HG02938 (cell line): Measurements from ENCODE around the gene FASN.

Experiments used
- ATAC-seq: cut with Tn5 transposase; IDR thresholded peaks from one replicate; pipeline ENCODE4 v1.9.1; 2021; ENCODE audit warnings: mild to moderate bottlenecking, moderate library complexity; ENCODE audit not compliant: unreplicated experiment

FASN gene

DNA sequence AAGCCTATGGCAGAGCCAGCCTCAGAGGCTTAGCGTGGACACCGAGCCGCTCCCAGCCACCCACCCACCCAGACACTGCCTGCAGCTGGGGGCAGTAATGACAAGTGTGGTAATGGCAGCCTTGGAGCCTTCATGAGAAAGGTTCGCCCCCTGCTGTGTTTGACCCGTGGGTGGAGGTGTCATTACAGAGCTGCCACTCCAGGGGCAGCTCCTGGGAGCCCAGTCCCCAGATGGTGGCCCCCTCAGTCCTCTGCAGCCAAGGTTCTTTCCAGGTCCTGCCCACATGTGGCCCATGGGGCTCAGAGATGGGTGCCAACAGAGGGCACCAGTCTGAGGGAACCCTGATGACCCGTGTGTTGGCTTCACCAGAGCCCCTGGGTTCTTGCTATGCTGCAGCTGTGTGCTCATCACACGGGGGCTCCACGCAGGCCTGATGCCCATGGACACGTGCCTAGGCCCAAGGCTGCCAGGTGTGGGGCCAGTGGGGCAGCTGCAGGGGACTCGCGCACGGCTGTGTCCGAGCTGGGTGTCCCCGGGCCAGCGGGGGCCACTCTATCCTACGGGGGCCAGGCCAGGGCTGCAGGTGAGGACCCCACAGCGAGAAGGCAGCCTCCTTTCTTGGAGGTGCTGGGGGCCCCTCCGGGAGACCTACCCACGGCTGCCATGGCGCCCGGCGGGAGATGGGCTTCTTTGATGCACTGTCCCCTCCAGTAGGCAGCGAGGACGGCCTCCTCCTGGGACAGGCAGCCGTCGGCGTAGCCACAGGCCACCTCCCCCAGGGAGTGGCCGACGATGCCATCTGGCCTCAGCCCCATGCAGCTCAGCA lies 8.1 kb downstream of the FASN start:
- no peak for ATAC-seq

- no peak for ATAC-seq
These were observed 9.0 kb downstream of the FASN start for GRCh38 chr17:82088838-82089722.

DNA sequence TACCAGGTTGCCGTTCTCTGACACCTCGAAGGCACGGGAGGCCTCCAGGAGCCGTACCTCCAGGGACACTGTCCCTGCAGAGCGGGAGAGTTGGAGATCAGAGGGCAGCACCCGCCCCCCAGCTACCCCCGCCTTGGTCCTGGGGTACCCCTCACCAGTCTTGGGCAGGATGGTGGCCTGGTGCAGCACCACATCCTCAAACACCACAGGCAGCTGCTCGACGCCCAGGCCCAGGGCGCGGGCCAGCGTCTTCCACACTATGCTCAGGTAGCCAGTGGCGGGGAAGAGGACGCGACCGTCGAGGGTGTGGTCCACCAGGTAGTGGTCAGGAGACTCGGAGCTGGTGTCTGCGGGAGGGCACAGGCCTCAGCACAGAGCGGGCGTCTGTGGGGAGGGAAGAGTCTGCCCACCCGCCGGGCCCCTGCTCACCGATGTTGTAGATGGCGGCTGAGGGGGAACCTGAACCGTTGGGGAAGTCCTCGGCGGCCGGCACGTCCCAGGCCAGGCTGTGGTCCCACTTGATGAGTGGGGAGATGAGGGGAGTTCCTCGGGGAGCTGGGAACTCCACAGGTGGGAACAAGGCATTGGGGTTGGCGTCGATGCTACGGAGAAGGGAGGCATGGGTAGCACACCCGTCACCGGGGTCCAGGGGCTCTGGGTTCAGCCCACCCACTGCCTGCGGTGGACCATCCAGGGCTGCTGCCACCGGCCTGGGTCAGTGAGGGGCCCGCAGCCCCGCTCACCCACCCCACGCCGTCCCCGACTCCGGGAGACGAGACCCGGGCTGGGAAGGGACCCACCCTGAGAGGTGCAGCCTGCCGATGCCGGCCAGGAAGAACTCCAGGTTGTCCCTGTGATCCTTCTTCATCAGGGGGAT lies 9.8 kb downstream of the FASN start:
- ATAC-seq, result no peak

DNA sequence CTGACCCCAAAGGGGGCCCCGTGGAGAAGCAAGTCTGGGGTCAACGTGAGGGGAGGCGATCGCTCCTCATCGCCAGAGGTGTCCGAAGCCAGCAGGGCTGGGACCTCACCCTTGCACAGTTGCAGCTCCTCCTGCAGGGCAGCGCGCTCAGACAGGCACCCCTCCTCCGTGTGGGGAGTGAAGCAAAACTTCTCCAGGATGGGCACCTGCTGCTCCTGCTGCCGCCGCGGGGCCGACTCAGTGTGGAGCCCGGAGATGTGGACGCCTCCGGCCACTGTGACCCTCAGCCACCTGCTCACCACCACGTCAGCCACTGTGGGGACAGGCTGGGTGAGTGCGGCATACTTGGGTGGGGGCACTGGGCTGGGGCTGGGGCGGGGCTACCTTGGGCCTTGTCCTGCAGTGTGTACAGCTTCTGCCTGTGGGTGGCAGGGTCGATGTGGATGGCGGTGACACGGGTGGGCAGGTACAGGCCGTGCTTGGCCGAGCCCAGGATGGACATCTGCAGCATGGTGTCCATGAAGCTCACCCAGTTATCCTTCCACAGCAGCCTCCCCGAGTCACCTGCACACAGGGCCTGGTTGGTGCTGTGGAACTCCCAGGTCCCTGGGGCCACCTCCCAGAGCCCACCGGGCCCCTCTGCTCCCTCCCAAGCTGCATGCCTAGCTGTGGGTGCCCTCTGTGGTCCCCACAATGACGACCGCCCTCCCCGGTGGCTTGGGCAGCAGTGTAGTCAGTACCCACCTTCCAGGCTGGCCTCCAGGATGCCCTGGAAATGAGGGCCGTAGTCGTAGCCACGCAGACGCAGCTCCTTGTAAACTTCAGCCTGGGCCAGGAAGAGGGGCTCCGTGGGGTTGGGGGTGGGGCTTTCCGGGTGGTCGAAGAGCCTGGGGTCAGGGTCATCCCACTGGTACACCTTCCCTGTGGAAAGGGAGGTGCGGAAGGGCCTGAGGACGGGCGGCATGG lies 10.8 kb downstream of the FASN start:
- ATAC-seq, result no peak

DNA sequence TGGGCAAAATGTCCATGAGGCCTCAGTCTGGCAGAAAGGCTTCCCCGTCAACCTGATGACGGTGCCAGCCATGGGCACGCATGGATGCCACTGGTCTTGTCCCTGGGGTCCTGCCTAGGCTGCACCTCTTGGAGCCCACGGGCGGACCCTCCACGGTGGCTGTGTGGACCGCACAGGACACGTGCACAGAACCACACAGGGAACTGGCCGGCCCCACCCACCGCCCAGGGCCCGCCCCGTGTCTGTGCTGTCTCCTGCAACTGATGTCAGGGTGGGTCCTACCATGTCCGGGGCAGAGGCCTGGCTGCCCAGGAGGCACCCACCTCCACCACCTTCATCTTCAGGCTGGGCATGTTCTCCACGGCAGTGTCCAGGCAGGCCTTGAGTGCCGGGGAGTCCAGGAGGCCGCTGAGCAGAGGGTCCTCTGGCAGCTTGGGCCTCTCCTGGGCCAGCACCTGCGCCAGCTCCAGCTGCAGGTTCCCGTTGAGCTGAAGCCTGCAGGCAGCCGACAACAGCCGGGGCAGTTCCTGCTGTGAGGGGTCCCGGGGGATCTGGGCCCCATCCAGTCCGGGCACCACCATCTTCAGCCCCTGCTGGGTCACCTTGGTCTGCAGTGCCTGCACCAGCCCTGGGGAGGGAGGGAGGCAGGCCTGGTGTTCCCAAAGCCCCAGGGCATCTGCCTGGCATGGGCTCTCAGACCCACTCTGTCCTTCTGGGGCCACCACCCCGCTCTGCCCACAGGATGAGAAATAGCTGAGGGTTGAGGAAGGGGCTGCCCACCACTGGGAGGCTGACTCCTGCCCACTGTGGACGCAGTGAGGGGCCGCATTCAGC lies 11.9 kb downstream of the FASN start:
- ATAC-seq, result no peak

GRCh38 chr17:82085031-82085861 lies 12.8 kb downstream of the FASN start:
- no peak for ATAC-seq

- no peak for ATAC-seq
These were observed 13.5 kb downstream of the FASN start for GRCh38 chr17:82084373-82085030.

DNA sequence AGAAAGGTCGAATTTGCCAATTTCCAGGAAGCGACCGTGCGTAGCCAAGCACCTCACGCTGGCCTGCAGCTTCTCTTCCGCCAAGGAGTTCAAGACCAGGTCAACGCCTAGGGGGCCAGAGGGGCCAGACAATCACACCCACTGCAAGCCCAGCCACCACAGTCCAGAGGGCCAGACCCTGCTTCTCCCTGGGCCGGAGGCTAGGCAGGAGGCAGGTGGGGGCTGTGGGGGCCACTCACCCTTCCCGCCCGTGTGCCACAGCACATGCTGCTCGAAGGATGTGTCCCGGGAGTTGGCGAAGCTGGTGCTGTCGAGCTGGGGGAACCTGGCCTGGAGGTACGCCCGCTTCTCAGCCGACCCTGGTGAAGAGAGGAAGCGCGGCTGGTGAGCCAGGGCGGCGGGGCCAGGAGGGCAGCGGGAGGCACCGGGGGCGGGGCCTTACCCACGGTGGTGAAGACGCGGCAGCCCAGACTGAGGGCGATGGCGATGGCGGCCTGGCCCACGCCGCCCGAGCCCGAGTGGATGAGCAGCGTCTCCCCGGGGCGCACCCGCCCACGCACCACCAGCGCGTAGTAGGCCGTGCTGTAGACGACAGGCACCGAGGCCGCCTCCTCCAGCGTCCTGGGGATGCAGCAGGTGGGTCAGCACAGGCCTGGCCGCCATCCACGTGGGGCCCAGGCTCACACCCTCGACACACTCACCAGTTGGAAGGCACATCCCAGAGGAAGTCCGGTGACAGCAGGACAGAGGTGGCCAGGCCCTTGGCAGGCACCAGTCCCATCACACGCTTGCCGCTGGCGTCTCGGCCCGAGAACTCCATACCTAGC lies 14.3 kb downstream of the FASN start:
- no peak for ATAC-seq

DNA sequence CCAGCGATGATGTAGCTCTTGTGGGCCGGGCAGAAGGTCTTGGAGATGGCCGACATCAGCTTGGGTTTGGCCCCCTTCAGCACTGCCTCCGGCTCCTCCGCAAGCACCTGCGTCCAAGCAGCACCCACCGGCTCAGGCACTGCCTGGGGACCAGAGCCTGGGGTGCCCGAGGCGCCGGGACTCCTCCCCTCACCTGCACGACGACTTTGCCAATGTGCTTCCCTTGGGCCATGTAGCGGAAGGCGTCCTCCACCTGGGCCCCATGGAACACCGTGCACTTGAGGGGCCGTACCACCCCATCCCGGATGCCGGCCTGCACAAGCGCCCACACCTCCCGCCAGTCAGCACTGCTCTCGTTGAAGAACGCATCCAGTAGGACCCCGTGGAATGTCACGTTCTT lies 15.0 kb downstream of the FASN start:
- no peak for ATAC-seq

DNA sequence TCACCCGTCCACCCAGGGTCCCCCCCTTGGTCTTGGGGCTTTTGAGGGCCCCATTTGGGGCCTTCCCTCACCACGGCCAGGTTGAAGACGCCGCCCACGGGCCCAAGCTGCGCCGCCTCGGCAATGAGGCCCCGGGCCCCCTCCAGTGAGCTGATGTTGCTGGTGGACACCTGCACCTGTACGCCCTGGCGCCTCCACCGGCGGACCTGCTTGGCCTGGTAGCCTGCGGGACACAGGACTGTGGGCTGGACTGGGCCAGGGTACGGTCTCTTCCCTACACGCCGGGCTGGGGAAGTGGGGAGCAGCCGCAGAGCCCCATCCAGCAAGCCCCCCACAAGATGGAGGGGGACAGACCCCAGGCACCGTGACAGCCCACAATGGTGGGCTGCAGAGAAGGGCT lies 15.6 kb downstream of the FASN start:
- no peak for ATAC-seq

DNA sequence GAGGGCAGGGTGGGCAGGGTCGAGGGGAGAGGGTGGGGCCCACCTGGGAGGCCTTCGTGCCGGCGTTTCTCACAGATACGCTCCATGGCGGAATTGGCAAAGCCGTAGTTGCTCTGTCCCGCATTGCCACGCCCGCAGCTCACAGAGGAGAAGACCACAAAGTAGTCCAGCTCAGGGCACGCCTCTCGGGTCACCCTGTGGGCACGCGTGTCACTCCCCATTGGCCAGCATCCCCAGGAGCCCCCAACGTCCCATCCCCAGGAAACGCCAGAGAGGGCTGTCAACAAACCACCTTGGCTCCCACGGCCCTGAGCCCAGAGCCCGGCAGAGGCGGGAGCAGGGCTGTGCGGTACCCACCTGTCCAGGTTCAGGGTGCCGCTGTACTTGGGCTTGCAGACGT lies 16.1 kb downstream of the FASN start:
- ATAC-seq, result no peak

- no peak for ATAC-seq
These were observed 16.5 kb downstream of the FASN start for GRCh38 chr17:82081546-82081945.

DNA sequence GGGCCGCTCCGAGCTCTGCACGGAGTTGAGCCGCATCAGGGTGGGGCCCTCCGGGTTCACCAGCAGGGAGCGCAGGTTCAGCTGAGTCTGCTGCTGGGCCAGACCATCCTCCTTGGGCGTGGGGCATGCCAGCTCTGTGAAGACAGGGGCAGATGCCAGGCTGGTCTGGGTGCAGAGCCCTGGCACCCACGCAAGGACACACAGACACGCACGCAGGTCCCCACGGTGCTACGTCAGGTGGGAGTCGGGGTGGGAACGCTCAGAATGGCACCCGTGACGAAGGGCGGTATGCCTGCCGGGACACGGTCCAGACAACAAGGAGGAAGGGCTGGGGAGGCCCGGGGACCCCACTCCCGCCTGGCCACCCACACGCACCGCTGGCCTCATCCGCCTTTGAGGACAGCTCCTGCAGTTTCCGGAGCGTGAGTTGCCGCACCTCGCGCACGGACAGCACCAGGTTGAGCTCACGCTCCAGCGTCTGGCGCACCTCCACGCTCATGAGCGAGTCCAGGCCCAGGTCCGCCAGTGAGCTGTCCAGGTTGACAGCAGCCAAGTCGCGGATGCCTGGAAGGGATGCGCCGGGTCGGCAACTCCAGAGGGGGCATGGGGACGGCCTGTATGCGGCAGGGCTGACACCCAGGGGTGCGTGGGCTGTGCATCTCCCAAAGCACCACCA lies 17.1 kb downstream of the FASN start:
- no peak for ATAC-seq

DNA sequence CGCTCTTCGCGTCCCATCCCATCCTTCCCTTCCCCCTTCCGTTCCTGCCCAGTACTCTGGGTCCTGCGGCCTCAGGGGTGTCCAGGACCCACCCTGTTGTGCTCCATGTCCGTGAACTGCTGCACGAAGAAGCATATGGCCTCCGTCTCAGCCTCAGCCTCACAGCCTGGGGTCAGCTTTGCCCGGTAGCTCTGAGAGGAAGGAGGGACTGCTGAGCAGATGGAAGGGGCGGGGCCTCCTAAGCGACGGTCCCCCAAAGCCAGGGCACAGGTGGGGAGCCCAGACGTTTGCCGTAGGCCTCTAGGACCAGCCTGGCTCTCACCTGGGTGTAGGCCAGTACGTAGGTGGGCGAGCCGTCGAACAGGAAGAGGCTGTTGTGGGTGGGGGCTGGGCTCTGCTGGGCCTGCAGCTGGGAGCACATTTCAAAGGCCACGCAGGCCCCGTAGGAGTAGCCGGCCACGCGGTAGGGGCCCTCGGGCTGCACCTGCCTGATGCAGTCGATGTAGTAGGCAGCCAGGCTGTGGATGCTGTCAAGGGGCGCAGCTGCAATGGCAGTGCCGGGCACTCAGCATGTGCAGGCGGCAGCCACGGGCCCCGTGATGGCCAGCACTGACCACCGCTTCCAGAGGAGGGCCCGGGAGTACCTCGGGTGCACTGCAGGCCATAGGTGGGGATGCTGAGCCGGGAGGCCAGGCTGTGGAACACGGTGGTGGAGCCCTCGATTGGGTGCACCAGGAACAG lies 17.8 kb downstream of the FASN start:
- ATAC-seq, result no peak

- ATAC-seq, result no peak
These were observed 18.9 kb downstream of the FASN start for GRCh38 chr17:82079001-82079677.
